HuH-7.5 (cell line): Measurements from ENCODE around the gene RAP2B.
"Not testable (repeated sequence)": the region's sequence is repeated elsewhere in the genome, so short reads cannot be mapped to it uniquely, and the experiment has no call there.

Source experiments
- DNase-seq: peaks from one replicate; pipeline ENCODE4 v3.0.0; 2011; ENCODE audit warnings: low spot score

Gene RAP2B

DNA sequence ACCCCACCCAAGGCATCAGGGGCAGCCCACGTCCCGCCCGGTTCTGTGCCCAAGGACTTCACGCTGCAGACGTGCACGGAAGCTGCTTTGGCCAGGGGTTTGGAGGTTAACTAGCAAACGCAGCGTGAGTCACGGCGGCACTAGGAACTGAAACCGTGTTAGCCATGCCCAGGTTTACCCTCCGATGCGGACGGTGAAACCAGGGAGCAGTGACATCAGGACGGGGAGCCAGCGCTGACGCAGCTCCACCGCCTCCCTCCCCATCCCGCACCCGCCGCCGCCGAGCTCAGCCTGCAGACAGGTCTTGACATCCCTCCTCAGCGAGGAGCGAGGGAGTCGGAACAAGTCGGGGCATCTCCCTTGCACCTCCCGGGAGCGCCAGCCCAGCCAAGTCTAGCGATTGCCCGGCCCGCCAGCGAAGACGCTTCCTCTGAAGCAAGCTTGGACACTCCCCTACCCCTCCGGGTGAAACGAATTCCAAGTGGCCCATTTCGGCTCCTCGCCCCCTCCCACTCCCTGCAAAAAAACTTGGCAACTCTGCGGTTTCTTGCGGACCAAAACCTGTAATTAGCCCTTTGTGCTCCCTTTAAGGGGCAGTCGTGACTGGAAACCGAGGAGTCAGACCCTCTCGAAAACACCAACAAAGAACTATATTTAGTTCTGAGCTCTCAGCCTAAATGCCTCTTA is 1.4 kb upstream of the RAP2B start:
- peak; percentile 53 for DNase-seq

DNA sequence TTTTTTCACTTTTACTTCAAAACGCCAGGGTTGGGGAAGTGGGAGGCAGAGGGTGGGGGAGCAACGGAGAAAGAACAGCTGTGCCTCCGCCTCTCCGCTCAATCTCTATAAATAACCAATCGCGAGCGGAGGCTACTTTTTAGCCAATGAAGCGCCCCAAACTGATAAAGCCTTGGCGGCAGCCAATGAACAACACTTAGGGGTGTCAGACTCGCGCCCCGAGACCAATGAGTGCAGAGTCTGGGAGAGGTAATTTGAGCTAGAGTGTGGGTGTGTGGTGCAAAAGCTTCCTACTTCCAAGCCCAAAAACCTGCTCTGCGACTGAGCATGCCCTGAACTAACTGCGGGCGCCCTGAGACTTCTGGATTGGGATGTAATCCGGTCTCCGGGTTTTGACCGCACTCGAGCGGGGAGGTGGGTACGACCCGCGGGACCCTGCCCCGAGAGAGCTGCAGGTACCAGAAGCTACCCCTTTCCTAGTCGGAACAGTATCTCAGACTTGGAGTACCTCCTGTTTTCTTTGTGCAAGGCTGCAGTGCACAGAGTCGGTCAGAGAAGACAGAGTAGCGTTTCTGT is 800 bp upstream of the RAP2B start:
- DNase-seq: peak; percentile 95

DNA sequence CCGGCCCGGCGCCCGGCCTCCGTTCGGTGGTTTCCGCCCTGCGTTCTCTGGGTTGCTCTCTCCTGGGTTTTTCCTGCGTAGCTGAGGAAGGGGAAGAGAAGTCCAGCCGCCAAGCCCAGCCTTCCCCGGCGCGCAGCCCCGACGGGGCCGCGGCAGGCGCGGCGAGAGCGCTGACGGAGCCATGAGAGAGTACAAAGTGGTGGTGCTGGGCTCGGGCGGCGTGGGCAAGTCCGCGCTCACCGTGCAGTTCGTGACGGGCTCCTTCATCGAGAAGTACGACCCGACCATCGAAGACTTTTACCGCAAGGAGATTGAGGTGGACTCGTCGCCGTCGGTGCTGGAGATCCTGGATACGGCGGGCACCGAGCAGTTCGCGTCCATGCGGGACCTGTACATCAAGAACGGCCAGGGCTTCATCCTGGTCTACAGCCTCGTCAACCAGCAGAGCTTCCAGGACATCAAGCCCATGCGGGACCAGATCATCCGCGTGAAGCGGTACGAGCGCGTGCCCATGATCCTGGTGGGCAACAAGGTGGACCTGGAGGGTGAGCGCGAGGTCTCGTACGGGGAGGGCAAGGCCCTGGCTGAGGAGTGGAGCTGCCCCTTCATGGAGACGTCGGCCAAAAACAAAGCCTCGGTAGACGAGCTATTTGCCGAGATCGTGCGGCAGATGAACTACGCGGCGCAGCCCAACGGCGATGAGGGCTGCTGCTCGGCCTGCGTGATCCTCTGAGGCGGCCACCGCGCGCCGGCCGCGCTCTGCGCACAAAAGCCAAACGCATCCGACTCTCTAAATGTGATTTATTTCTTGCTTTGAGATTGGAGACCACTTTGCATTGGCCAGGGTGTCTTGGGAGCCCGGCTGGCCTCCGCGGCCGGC is 727 bp downstream of the RAP2B start:
- no peak for DNase-seq

DNA sequence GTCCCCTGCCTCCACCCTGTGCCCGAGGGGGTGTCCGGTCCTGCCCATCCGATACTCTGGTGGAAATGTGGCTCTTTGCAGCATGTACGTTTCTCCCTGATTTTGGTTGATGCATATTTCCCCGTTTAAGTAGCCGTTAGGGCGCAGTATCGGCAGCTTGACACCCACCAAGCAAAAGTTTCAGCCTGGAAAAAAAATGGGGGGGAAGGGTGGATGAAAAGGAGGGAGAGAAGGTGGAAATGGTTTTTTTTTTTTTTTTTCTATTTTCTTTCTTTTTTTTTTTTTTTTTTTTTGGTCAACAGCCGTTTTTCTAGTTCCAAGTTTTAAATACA is 1.3 kb downstream of the RAP2B start:
- DNase-seq: no peak

DNA sequence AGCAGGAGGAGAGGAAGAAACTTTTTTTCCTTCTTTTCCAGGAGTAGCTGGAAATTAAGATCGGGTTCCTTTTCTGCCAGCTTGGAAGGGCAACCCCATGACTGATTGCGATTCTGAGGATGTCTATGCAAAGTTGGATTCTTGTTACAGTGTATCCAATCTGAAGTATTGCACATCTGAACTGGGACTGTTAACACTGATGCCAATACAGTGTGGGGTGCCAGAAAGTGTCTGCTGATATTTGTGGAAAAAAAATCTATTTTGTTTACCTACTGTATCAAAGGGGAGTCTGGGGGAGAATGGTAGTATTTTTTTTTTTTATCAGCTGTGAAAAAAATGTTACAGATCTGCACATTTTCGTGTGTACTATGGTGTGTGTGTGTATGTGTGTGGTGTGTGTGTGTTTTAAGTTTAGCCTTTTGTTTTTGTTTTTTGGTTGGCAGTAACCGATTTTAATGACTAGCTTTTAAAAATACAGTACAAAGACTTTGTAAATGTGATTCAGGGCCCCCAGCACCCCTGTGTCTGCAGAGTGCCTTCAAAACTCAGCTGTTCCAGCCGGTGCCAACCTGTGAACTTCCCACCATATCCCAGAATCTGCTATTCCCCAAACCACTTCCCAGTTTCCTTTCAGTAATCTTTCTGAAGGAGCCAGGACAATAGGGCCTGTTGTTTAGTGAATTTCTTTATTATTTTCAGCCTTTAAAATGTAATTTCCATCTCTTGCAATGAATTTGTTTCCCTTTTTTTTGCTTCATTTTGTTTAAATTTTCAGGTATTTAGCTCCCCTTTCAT is 1.9 kb downstream of the RAP2B start:
- no peak for DNase-seq

DNA sequence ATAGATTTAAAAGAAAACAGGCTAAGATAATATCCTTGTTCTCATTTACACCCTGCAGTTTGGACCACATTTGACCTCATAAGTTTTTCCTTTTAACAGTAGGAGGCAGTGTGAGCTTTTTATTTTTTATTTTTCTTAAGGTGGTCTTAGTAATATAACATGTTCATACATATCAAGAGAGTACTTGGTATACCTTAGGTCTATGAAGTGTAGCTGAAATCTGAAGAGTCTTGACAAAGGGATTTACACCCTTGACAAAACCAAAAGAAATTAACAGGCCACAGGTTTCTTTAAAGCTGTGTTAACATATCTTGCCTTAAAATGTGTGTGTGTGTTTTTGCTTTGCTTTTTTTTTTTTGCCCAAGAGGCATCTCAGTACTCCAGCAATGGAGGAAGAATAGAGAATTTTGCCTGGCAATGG is 3.2 kb downstream of the RAP2B start:
- no peak for DNase-seq

DNA sequence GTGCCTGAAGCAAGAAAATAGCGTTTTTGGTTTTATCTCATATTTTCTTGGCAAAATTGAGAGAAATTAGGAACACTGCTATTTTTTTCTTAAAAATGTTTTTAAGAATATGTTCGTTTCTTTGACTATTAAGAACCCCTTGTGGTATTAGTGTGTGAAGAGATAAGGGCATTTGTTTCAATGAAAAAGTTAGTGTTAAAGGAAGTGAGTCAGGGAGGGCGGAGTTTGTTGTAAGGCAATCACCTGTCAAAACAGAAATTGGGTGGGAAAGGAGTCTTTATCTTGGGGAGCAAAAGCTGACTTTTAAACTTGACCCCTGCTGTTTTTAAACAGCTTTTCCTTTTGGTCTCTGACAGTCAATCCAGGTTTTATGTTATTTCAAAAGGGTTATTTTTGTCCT is 4.2 kb downstream of the RAP2B start:
- DNase-seq: no peak

DNA sequence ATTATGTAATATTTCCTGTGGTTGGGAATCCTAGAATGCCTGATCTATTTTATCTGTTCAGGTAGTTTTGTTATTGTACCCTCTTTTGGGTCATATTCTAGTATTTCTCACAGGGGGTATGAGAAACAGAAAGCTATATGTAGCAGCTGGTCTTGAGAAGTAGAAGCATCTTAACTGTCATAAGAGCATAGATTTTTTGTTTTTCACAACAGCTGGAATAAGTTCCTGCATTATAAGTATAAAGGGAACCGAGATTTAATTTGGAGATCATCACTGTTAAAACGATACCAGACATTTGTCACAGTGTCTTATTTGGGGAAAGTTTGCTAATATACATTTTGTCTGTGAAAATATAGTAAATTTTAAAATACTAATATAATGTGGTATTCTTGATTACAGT is 4.8 kb downstream of the RAP2B start:
- no peak for DNase-seq

DNA sequence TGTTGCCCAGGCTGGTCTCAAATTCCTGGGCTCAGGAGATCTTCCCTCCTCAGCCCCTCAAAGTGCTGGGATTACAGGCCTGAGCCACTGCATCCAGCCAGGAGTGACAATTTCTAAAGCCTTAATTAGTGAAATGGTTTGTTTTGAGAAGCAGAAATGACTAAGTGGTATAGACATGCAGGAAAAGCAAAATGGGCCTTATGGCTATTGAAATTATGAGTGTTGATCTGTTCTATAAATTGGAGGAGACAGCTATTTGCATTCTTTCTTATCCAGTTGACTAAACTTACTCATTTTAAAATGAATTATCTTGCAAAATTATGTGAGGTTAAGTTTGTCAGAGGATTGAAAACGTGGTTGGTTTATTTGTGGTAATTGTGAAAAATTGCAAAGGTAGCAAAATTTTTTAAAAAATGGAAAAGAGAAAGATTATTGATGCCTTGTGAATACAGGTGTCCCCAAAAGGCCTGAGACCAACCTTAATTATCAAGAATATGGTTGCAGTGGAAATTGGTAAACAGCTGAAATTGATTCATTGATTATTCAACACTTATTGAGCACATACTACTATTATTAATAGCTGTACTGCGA is 7.9 kb downstream of the RAP2B start:
- no peak for DNase-seq

DNA sequence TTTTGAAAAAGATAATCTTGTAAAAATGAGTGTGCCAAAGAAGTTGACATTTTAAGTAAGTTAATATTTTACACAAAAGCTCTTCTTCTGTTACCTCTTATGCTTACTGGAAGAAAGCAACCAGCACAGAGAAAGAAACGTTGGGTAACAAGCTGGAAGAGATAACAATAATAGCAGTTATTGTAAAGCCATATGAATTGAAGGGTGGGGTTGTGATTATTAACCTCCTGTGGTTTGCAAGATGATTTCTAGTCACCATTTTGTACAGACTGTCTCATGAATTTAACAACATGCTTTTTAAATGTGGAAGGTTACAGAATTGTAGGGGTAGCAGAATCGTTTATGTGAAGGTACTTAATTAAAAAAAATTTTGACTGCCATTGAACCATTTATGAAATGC is 9.2 kb downstream of the RAP2B start:
- no peak for DNase-seq

DNA sequence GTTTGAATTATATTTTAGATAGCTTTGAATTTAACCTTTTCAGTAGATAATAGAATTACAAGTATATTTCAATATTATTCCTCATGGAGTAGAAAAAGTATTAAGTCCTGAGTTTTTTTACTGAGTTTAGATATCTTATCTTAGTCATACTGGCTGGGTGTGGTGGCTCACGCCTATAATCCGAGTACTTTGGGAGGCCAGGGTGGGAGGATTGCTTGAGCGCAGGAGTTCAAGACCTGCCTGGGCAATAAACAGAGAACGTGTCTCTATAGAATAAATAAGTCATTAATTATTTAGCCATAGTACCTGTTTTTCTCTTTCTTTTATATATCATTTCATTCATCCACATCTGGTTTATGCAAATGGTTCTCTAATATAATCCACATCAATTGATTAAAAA is 9.9 kb downstream of the RAP2B start:
- no peak for DNase-seq

DNA sequence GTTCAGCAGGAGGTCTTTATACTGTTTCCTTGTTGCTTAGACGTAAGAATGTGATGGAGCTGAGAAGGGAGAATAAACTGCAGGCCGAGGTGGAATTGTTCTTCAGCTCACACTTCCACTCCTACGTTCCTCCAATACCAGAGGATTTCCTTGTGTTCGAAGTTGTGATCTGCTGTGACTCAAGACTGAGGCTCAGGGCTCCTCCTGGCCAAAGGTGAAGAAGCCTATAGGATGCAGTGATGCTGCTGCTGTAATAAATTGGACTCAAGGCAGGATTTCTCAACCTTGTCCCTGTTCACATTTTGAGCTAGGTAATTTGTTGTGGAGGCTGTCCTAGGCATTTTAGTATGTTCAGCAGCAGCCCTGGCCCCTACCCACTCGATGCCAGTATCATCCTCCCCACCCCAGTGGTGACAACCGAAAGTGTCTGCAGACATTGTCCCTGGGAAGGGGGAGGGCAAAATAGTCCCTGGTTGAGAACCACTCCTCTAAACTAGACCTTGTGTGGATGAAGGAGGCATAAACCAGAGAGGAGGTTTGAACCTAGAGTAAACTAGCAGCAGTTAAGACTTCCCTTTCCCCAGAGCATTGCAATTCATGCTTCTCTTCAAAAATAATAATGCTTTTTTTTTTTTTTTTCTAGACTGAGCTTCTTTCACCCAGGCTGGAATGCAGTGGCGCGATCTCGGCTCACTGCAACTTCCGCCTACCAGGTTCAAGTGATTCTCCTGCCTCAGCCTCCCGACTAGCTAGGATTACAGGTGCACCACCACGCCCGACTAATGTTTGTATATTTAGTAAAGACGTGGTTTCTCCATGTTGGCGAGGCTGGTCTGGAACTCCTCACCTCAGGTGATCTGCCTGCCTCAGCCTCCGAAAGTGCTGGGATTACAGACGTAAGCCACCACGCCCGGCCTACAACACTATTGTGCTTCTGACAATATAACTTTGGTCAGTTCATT is 11.1 kb downstream of the RAP2B start:
- DNase-seq: no peak

DNA sequence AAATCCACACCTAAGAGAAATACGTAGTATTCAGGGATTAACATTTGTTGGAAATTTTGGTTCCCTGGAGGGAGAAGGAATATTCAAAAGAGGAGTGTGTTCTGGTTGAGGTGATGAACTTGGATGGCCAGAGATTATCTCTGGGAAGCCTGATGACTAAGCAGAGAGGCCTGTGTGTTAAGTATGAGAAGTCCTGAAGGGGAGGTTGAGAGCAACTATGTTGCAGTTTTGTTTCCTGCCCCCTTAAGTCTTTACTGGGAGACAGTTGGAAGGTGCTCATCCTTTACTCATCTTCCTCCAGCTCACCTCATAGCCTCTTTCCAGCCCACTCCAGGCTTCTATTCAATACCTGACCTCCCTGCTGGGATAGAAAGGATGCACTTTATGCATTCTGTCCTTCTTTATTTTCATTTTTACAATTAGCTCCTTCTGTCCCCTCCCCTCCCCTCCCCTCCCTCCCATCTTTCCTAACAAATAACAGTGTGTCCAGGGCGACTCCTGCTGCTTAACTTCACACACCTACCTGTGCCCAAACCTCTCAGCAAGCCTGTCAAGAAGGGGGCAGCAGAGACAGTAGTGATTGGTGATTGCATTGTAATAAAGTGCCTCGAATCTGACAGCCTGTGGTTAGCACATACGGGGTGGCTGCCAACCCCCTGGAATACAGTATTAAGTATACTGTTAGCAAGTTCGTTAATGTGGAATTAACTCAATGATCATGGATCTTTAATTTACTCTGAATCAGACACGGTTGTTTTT is 11.9 kb downstream of the RAP2B start:
- no peak for DNase-seq

DNA sequence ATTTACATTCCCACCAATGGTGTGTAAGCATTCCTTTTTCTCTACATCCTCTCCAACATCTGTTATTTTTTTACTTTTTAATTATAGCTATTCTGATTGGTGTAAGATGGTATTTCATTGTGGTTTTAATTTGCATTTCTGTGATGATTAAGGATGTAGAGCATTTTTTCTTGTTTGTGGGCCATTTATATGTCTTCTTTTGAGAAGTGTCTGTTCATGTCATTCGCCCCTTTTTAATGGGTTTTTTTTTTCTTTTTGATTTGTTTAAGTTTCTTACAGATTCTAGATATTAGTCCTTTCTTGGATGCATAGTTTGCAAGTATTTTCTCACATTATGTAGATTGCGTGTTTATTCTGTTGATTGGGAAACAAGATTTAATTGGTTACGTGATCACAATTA is 14.2 kb downstream of the RAP2B start:
- DNase-seq: no peak

DNA sequence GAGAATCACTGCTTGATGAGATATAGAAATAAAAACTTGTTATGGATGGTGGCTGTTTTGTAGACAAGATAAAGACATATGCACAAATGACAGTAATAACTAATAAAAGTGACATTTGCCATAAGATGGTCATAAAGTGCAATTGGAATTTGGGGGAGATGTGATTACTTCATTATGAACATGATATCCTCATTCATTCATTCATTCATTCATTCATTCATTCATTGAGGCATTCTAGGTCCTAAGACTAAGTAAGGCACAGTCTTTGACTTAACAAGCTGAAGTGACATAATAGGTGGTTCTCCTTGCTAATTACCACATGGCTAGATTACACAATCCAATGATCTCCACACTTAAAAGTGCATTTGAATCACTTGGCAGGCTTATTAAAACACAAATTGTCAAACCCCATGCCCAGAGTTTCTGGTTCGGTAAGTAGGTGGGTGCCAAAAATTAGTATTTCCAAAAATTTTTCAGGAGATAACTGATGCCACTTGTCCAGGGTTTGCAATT is 18.9 kb downstream of the RAP2B start:
- DNase-seq: no peak

DNA sequence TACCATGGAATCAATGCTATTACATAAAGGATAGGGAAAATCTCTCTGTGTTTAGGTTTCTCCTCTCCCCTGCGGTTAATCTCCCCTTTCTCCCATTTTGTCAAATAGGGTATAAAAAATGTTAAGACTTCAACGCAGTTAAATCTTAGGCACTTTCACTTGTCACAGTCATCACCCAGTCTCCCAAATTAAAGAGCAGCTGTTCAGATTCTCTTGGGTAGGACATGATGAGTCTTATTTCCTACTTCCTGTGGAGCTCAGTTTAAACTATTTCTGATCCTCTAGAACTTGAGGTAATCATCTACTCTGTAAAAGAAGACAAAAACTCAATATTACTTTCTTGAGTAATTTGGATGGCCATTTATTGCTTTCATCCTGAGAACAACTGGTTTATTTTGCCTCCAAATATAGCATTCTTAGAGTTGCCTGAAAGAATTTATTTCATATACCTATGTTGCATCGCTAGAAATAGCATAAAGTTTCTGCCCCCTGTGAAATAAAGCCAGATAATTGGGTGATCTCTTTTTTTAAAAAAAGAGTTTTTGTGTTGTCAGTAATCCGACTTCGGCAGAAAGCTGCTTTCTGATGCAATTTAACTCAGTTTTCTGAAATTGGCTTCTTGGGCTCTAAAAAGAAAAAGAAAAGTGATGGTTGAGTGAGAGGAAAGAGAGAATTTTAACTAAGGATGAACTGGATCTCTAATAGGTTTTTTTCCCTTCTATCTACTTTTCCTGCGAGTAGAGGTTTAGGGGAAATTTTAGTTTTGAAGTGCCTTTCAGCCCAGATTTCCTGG is 20.7 kb downstream of the RAP2B start:
- no peak for DNase-seq

DNA sequence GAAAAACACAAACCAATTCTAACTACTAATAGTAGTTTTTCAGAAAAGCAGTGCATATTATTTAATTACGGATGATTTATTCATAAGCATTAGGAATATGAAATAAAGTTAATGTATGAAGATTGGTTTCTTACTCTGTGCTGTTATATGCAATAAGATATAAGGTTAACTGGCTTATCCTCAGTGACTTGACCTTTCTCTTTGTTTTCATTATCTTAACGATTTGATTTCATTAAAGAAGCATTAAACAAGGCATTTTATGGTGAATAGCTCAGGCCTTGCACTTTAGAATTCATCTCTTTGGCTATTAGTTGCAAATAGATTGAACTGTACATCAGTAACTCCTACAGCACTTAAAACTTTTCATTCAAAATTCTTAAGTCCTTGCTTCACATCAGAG is 28.9 kb downstream of the RAP2B start:
- no peak for DNase-seq

DNA sequence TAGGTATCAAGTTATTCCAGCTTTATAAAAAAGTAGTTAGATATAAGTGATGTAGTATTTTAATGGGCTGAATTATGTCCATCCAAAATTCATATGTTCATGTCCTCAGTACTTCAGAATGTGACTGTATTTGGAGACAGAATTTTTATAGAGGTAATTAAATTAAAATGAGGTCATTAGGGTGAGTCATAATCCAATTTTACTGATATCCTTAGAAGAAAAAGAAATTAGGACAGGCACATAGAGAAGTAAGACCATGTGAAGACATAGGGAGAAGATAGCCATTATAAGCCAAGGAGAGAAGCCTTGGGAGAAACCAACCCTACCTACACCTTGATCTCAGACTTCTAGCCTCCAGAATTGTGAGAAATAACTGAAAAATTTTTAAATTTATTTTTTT is 30.3 kb downstream of the RAP2B start:
- DNase-seq: no peak

DNA sequence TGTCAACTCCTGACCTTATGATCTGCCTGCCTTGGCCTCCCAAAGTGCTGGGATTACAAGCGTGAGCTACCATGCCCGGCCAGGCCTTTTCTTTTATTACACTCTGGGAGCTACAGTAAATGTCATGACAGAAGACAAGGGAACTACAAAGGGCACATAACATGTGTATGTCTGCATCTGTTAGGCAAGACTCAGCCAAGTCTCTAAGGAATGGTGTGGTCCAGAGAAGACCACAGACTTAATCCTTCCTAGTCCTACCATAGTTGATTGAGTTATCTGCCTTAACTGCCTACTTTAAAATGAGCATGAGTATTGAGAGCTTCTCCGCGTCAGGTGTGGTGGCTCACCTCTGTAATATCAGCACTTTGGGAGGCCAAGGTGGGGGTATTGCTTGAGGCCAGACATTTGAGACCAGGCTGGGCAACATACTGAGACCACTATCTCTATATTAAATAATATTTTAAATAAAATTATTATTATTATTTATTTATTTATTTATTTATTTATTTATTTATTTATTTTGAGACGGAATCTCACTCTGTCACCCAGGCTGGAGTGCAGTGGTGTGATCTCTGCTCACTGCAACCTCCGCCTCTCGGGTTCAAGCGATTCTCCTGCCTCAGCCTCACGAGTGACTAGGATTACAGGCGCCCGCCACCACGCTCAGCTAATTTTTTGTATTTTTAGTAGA is 31.9 kb downstream of the RAP2B start:
- DNase-seq: not testable (repeated sequence)
